Measurements from ENCODE around the gene ZNF292.

DNA sequence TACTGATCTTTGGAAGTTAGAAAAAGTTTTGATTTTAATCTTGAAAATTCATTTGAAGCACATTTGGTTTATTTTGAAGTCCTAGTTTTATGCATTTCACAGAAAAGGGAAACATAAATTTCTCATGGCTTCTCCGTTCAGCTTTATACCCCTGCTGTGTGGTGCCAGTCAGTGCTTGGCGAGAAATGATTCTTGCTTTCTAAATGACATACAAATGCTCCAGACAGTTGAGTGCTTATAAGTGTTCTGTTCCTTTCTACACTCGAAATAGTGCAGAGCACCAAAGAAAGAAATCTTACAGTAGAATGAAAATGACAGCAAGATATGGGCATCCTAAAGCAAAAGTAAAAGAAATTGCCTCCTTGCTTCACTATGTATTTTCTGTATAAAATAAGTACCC, 9.0 kb upstream of the ZNF292 start:
- TF ChIP-seq EZH2 (IDR thresholded peaks at IDR 0.05; ENCODE audit: low read depth): no peak
- TF ChIP-seq, protein P1, sequence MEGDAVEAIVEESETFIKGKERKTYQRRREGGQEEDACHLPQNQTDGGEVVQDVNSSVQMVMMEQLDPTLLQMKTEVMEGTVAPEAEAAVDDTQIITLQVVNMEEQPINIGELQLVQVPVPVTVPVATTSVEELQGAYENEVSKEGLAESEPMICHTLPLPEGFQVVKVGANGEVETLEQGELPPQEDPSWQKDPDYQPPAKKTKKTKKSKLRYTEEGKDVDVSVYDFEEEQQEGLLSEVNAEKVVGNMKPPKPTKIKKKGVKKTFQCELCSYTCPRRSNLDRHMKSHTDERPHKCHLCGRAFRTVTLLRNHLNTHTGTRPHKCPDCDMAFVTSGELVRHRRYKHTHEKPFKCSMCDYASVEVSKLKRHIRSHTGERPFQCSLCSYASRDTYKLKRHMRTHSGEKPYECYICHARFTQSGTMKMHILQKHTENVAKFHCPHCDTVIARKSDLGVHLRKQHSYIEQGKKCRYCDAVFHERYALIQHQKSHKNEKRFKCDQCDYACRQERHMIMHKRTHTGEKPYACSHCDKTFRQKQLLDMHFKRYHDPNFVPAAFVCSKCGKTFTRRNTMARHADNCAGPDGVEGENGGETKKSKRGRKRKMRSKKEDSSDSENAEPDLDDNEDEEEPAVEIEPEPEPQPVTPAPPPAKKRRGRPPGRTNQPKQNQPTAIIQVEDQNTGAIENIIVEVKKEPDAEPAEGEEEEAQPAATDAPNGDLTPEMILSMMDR (conservative IDR thresholded peaks at IDR 0.05): no peak

All from PC-9 (cell line).